HCT116 (cell line): ENCODE results near the gene RANGRF. TPM values are rescaled to one million over a fixed set of nuclear protein-coding genes. Genes with fewer than 3 reads are reported as not detected.
A peak's percentile ranks its signal among the peaks of the same experiment; 100 is the strongest.

Experiments
- ATAC-seq: fragments of 200-7000 bp; cut with Tn5 transposase; 2 replicates; pipeline ENCODE4 v1.9.1; 2020; ENCODE audit warnings: mild to moderate bottlenecking, moderate library complexity
- BruUV-seq: library from RNA; stranded (reverse); fragments of 400-500 nt; replicated peaks from 2 replicates; lab custom pipeline; 2021; lab: Mats Ljungman, UMichigan
- CTCF ChIA-PET: fragments of 300-600 bp; sonication (Branson Sonifier 250); formaldehyde crosslinking; loops from one replicate; lab custom pipeline; 2021; ENCODE audit warnings: antibody characterized with exemption; lab: Charles Lee
- POLR2A ChIA-PET: fragments of 300-600, 350-600 bp; sonication (Branson Sonifier 250); formaldehyde crosslinking; loops from one replicate; lab custom pipeline; 2021; ENCODE audit warnings: antibody characterized with exemption; lab: Charles Lee
- RAD21 ChIA-PET, 2 experiments: fragments of 300-600 bp; sonication (Branson Sonifier 250); formaldehyde crosslinking; loops; one replicate each; lab custom pipeline; 2023; ENCODE audit warnings: low total read pairs in 2 of 2; ENCODE audit not compliant: uncharacterized antibody in 2 of 2, unreplicated experiment in 2 of 2, low non-redundant PET in 1 of 2; lab: Charles Lee
- DNase-seq: peaks from one replicate; pipeline ENCODE4 v3.0.0-alpha.2; 2010; ENCODE audit warnings: low read depth, low spot score
- H2AFZ ChIP-seq: fragments of 200-600 bp; shearing (Covaris generic), sonication (generic); 2 replicates; pipeline ENCODE4 v1.6.1; 2017; ENCODE audit warnings: low read depth, mixed run types, mixed read lengths, antibody characterized with exemption, low read length; ENCODE audit not compliant: poor library complexity, severe bottlenecking
- H3K27ac ChIP-seq: 2 replicates; pipeline ENCODE4 v1.5.1; 2012; ENCODE audit warnings: low read depth, low read length
- H3K27me3 ChIP-seq: fragments of 200-600 bp; sonication (generic); 2 replicates; pipeline ENCODE4 v1.6.1; 2016; ENCODE audit warnings: mixed run types, low read length, mixed read lengths; ENCODE audit not compliant: insufficient read depth
- H3K36me3 ChIP-seq, 2 experiments: fragments of 200-500 bp in 1 of 2; fragments of 200-600 bp in 1 of 2; sonication (Bioruptor generic) in 1 of 2; sonication (generic) in 1 of 2; 2 replicates each; pipeline versions ENCODE4 v1.5.1 to v1.6.1; 2014 to 2016; ENCODE audit warnings: low read length in 2 of 2, inconsistent platforms in 1 of 2, mixed read lengths in 1 of 2, mixed run types in 1 of 2; ENCODE audit not compliant: insufficient read depth in 2 of 2, control insufficient read depth in 1 of 2
- H3K4me1 ChIP-seq, 2 experiments: fragments of 200-600 bp in 1 of 2; sonication (generic) in 1 of 2; 2 replicates each; pipeline versions ENCODE4 v1.5.1 to v1.6.1; 2012 to 2017; ENCODE audit warnings: low read length in 2 of 2, inconsistent platforms in 1 of 2, mild to moderate bottlenecking in 1 of 2, mixed read lengths in 1 of 2, mixed run types in 1 of 2, moderate library complexity in 1 of 2; ENCODE audit not compliant: insufficient read depth in 2 of 2, control insufficient read depth in 1 of 2
- H3K4me2 ChIP-seq: fragments of 200-600 bp; sonication (generic); 2 replicates; pipeline ENCODE4 v1.6.1; 2017; ENCODE audit warnings: mixed run types, low read length, mixed read lengths
- H3K4me3 ChIP-seq, 2 experiments: fragments of 200-600 bp in 1 of 2; sonication (generic) in 1 of 2; replicated peaks in 1 of 2; 2 replicates each; pipeline ENCODE4 v1.5.1; 2011 to 2016; ENCODE audit warnings: low read length in 2 of 2, control low read depth in 1 of 2, low read depth in 1 of 2, mild to moderate bottlenecking in 1 of 2, mixed read lengths in 1 of 2, mixed run types in 1 of 2
- H3K79me2 ChIP-seq: fragments of 200-600 bp; sonication (generic); 2 replicates; pipeline ENCODE4 v1.6.1; 2017; ENCODE audit warnings: mild to moderate bottlenecking, mixed run types, low read length, moderate library complexity, mixed read lengths; ENCODE audit not compliant: insufficient read depth
- H3K9ac ChIP-seq: fragments of 200-600 bp; sonication (generic); 2 replicates; pipeline ENCODE4 v1.6.1; 2016; ENCODE audit warnings: low read length, mixed read lengths
- H3K9me2 ChIP-seq: fragments of 200-600 bp; sonication (generic), shearing (Covaris generic); 2 replicates; pipeline ENCODE4 v1.6.1; 2017; ENCODE audit warnings: mixed run types, mild to moderate bottlenecking, moderate library complexity; ENCODE audit not compliant: insufficient read depth
- H3K9me3 ChIP-seq, 2 experiments: fragments of 200-500 bp in 1 of 2; fragments of 200-600 bp in 1 of 2; sonication (Bioruptor generic) in 1 of 2; sonication (generic) in 1 of 2; 2 replicates each; pipeline ENCODE4 v1.6.1; 2014 to 2017; ENCODE audit warnings: low read length in 2 of 2, mixed read lengths in 2 of 2, inconsistent platforms in 1 of 2, low read depth in 1 of 2, mild to moderate bottlenecking in 1 of 2, mixed run types in 1 of 2, moderate library complexity in 1 of 2; ENCODE audit not compliant: control insufficient read depth in 1 of 2, insufficient read depth in 1 of 2
- H4K20me1 ChIP-seq: fragments of 200-600 bp; sonication (generic), shearing (Covaris generic); 2 replicates; pipeline ENCODE4 v1.6.1; 2017; ENCODE audit warnings: mixed run types, mild to moderate bottlenecking, moderate library complexity; ENCODE audit not compliant: insufficient read depth
- ATF3 ChIP-seq: IDR thresholded peaks from 2 replicates; pipeline ENCODE4 v1.6.1; 2012
- CBX3 ChIP-seq: IDR thresholded peaks from 2 replicates; pipeline ENCODE4 v1.6.1; 2012; ENCODE audit warnings: low read depth
- CEBPB ChIP-seq: IDR thresholded peaks from 2 replicates; pipeline ENCODE4 v1.6.1; 2012; ENCODE audit warnings: low read depth
- CTCF ChIP-seq, 3 experiments: fragments of 200-600 bp in 1 of 3; sonication (generic) in 1 of 3; IDR thresholded peaks in 2 of 3; conservative IDR thresholded peaks in 1 of 3; 2 replicates each; pipeline ENCODE4 v1.5.1; 2012 to 2017; ENCODE audit warnings: low read depth in 2 of 3, low read length in 2 of 3, antibody characterized with exemption in 1 of 3, borderline replicate concordance in 1 of 3, control low read depth in 1 of 3, mild to moderate bottlenecking in 1 of 3, mixed read lengths in 1 of 3, mixed run types in 1 of 3, moderate library complexity in 1 of 3; ENCODE audit not compliant: insufficient read depth in 1 of 3
- EGR1 ChIP-seq: IDR thresholded peaks from 2 replicates; pipeline ENCODE4 v1.6.1; 2012; ENCODE audit warnings: low read depth
- ELF1 ChIP-seq: IDR thresholded peaks from 2 replicates; pipeline ENCODE4 v1.6.1; 2012; ENCODE audit warnings: low read depth, borderline replicate concordance
- EZH2phosphoT487 ChIP-seq: fragments of 200-600 bp; IDR thresholded peaks from 2 replicates; pipeline ENCODE4 v1.6.1; 2018; ENCODE audit warnings: antibody characterized with exemption, borderline replicate concordance
- FOSL1 ChIP-seq: IDR thresholded peaks from 2 replicates; pipeline ENCODE4 v1.6.1; 2012; ENCODE audit warnings: low read depth
- JUND ChIP-seq: IDR thresholded peaks from 2 replicates; pipeline ENCODE4 v1.6.1; 2012
- POLR2A ChIP-seq: IDR thresholded peaks from 2 replicates; pipeline ENCODE4 v1.7.0; 2011; ENCODE audit warnings: borderline replicate concordance; ENCODE audit not compliant: insufficient read depth, insufficient read length; ENCODE audit errors: extremely low read depth
- TCF7L2 ChIP-seq: IDR thresholded peaks from 2 replicates; pipeline ENCODE4 v1.7.0; 2011; ENCODE audit warnings: borderline replicate concordance, inconsistent platforms; ENCODE audit not compliant: insufficient read depth, insufficient read length; ENCODE audit errors: extremely low read depth
- YY1 ChIP-seq: IDR thresholded peaks from 2 replicates; pipeline ENCODE4 v1.6.1; 2011; ENCODE audit warnings: low read length, low read depth, moderate library complexity, mild to moderate bottlenecking; ENCODE audit not compliant: insufficient replicate concordance; ENCODE audit errors: extremely low read depth
- ZBTB33 ChIP-seq: IDR thresholded peaks from 2 replicates; pipeline ENCODE4 v1.6.1; 2011; ENCODE audit warnings: mild to moderate bottlenecking, low read length, moderate library complexity; ENCODE audit not compliant: insufficient replicate concordance; ENCODE audit errors: extremely low read depth
- ZFX ChIP-seq: fragments of 450-650 bp; IDR thresholded peaks from 2 replicates; pipeline ENCODE4 v1.6.1; 2017
- ZNF274 ChIP-seq: fragments of 200-500 bp; sonication (Bioruptor generic); IDR thresholded peaks from 2 replicates; pipeline ENCODE4 v1.6.1; 2014; ENCODE audit warnings: mild to moderate bottlenecking, low read depth, low read length, inconsistent platforms
- intact Hi-C: fragments of 100-400 bp; cut with micrococcal nuclease; formaldehyde crosslinking; loops from 2 replicates; pipeline ENCODE4 v1.10.0; 2022
- total RNA-seq: library from RNA; stranded (reverse); gene quantifications from one replicate; pipeline ENCODE4 v1.2.1, GENCODE V29; 2021; ENCODE audit not compliant: unreplicated experiment

Gene RANGRF
- total RNA-seq, 1 experiment from 2014 or later = 33.2 TPM

GRCh38 chr17:8290043-8290442 lies 1.6 kb downstream of the RANGRF start:
- no peak overlapping the region for H3K9ac ChIP-seq
- no peaks in the 10 kb centered on the region for H3K27me3 ChIP-seq
- H3K9me3 ChIP-seq = no peaks in the 10 kb centered on the region
- H3K27ac ChIP-seq = no peak overlapping the region
- CTCF ChIA-PET = no interaction called here
- DNase-seq = no peak
- H2AFZ ChIP-seq = no peak overlapping the region
- peaks cover 23 to 43% of the 10 kb centered on the region in 2 experiments for H3K4me1 ChIP-seq
- RAD21 ChIA-PET = no interaction called here
- no TSS peak for BruUV-seq
- H3K9me2 ChIP-seq = no peaks in the 10 kb centered on the region
- ATAC-seq = no peak
- no peaks in the 10 kb centered on the region for H3K79me2 ChIP-seq
- no peaks in the 10 kb centered on the region for H4K20me1 ChIP-seq
- no peaks in the 10 kb centered on the region for H3K36me3 ChIP-seq
- peak overlapping the region in 1 of 2 experiments; percentile 89; a peak in 1 of 4 replicates for H3K4me3 ChIP-seq
- no peak for TF ChIP-seq ZNF274
- no peak for TF ChIP-seq ELF1
- TF ChIP-seq FOSL1 = no peak
- TF ChIP-seq EZH2phosphoT487 = no peak
- no peak for TF ChIP-seq YY1
- TF ChIP-seq, all 23 proteins: peak for 0
- intact Hi-C loops = no loop called here
- POLR2A ChIA-PET = no interaction called here
- H3K4me2 ChIP-seq = peak overlapping the region; percentile 99

- Histone ChIP-seq H4K20me1 (no peaks in the 10 kb centered on the region), H3K4me3 (no peak overlapping the region), H3K4me1 (peaks cover 25 to 52% of the 10 kb centered on the region in 2 experiments), H3K9me2 (no peaks in the 10 kb centered on the region), H3K36me3 (no peaks in the 10 kb centered on the region), H3K27me3 (no peaks in the 10 kb centered on the region), H3K4me2 (no peak overlapping the region), H3K9ac (no peak overlapping the region), H3K27ac (no peak overlapping the region), H3K79me2 (no peaks in the 10 kb centered on the region), H2AFZ (no peak overlapping the region), H3K9me3 (no peaks in the 10 kb centered on the region)
- ChIA-PET CTCF (interaction anchor here (1.5 kb wide), 1 partner anchor 8 kb away, joined by 3 read pairs; no protein-coding TSS in a partner anchor), RAD21 (no interaction called here), POLR2A (no interaction called here)
- ATAC-seq (no peak), DNase-seq (no peak)
- intact Hi-C loops = no loop called here
- BruUV-seq = no TSS peak
- TF ChIP-seq EZH2phosphoT487 (no peak), ZNF274 (no peak), POLR2A (no peak), ZBTB33 (no peak), JUND (no peak), ZFX (no peak), EGR1 (no peak), CEBPB (no peak), ATF3 (no peak), TCF7L2 (no peak), CBX3 (no peak), CTCF (IDR thresholded peaks at IDR 0.05 in 2 of 3, conservative IDR thresholded peaks at IDR 0.05 in 1 of 3; ENCODE audit: borderline replicate concordance in 1 of 3, insufficient read depth in 1 of 3, low read depth in 2 of 3, low read length in 2 of 3) (no peak), FOSL1 (no peak), ELF1 (no peak)
Measured at GRCh38 chr17:8292639-8293395, 4.3 kb downstream of the RANGRF start.
